Measurements from ENCODE around the gene MIPOL1.

DNA sequence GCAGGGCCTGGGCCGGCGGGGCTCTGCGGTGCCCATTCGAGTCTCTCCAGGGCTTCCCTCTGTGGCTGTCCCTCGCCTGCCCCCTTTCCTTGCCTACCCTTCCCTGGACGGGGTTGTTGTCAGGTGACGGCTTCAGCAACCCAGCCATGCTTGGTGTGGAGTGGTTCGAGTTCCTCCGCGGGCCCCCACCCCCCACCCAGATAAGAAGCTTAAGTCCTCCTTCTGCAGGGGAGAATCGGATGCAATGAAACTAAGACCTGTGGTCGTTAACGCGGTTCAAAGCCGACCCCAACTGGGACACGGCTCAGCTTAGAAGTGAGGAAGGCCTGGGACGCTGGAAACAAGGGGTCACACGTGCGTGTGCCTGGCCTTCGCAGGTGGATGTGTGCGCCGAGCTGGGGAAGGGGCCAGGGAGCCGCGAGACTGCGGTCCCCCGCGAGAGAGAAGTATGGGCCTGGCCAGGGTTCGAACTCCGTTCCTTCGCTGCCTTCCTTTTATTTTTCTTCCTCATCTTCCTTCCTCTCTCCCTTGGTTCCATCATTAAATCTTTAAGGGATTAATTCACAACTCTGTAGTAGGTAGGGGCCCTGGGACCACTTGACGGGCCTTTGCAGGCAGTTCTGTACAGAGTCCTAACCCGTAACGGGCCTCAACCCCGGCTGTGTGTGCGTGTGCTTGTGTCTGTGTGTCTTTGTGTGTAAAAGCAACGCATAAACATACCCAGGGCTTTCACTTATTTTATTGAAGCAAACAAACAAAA, 401.2 kb downstream of the MIPOL1 start:
- TF ChIP-seq, protein P1, sequence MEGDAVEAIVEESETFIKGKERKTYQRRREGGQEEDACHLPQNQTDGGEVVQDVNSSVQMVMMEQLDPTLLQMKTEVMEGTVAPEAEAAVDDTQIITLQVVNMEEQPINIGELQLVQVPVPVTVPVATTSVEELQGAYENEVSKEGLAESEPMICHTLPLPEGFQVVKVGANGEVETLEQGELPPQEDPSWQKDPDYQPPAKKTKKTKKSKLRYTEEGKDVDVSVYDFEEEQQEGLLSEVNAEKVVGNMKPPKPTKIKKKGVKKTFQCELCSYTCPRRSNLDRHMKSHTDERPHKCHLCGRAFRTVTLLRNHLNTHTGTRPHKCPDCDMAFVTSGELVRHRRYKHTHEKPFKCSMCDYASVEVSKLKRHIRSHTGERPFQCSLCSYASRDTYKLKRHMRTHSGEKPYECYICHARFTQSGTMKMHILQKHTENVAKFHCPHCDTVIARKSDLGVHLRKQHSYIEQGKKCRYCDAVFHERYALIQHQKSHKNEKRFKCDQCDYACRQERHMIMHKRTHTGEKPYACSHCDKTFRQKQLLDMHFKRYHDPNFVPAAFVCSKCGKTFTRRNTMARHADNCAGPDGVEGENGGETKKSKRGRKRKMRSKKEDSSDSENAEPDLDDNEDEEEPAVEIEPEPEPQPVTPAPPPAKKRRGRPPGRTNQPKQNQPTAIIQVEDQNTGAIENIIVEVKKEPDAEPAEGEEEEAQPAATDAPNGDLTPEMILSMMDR (IDR thresholded peaks at IDR 0.05; ENCODE audit: low read length), result no peak
- no peak for TF ChIP-seq EZH2 (IDR thresholded peaks at IDR 0.05; ENCODE audit: borderline replicate concordance, low read length)
